Testis (tissue), 3 donors: ENCODE results near the gene TBX2. TPM values are rescaled to one million over a fixed set of nuclear protein-coding genes. Genes with fewer than 3 reads are reported as not detected.

Source experiments
- DNase-seq: peaks from one replicate; pipeline ENCODE4 v3.0.0-alpha.2; 2019
- H3K27ac ChIP-seq, 2 donors: fragments of 200-600 bp; sonication (generic); one replicate each; pipeline ENCODE4 v1.5.1; 2019
- H3K27me3 ChIP-seq: fragments of 200-600 bp; sonication (generic); one replicate; pipeline ENCODE4 v1.5.1; 2019
- H3K36me3 ChIP-seq: fragments of 200-600 bp; sonication (generic); one replicate; pipeline ENCODE4 v1.5.1; 2017; ENCODE audit warnings: low read depth; ENCODE audit errors: missing control alignments
- H3K4me1 ChIP-seq: fragments of 200-600 bp; sonication (generic); one replicate; pipeline ENCODE4 v1.5.1; 2019
- H3K4me3 ChIP-seq, 2 donors: fragments of 200-600 bp; sonication (generic); one replicate each; pipeline ENCODE4 v1.5.1; 2017 to 2019
- H3K9me3 ChIP-seq: fragments of 200-600 bp; sonication (generic); one replicate; pipeline ENCODE4 v1.5.1; 2017
- POLR2A ChIP-seq: fragments of 450-650 bp; IDR thresholded peaks from one replicate; pipeline ENCODE4 v1.6.1; 2017; ENCODE audit warnings: antibody characterized with exemption, mild to moderate bottlenecking, moderate library complexity
- WGBS, 2 donors: methylation state at CpG; one replicate each; pipeline ENCODE4 v1.1.5; 2018; 5-methylcytosine and 5-hydroxymethylcytosine counted together
- intact Hi-C: fragments of 100-400 bp; cut with DNase I; formaldehyde crosslinking; loops from one replicate; pipeline ENCODE4 v1.15.1; 2023; ENCODE audit warnings: low total_unique reads
- polyA plus RNA-seq: library from polyadenylated mRNA; stranded (reverse); fragments of 350-450 nt; fragmentation: Illumina TruSeq; extraction: RNeasy Lipid Tissue Mini Kit (QIAGEN cat#74804); gene quantifications from one replicate; pipeline ENCODE4 v1.2.3, GENCODE V29; 2014; ENCODE audit warnings: low read depth, low replicate concordance; ENCODE audit not compliant: insufficient read depth
- total RNA-seq, 2 donors: library from RNA; depleted of rRNA; stranded (reverse); fragments of >200 nt; gene quantifications; one replicate each; pipeline ENCODE4 v1.2.3, GENCODE V29; 2016
- TF ChIP-seq, protein P1 (sequence below), 3 experiments: fragments of 450-650 bp in 2 of 3; fragments of 200-600 bp in 1 of 3; sonication (generic) in 1 of 3; IDR thresholded peaks; one replicate each; pipeline ENCODE4 v1.5.1; 2016 to 2019; ENCODE audit warnings: antibody characterized with exemption in 3 of 3, mild to moderate bottlenecking in 2 of 3, moderate library complexity in 1 of 3

Gene TBX2
- total and polyA plus RNA-seq, 3 donors from 2014 or later, result 14.8 to 29.6 (median 20.1) TPM

GRCh38 chr17:61422869-61423268, 23.2 kb downstream of the TBX2 start:
- Histone ChIP-seq H3K27me3 (no peaks in the 10 kb centered on the region), H3K9me3 (no peaks in the 10 kb centered on the region), H3K27ac (no peak overlapping the region), H3K4me1 (no peaks in the 10 kb centered on the region), H3K36me3 (no peaks in the 10 kb centered on the region), H3K4me3 (no peak overlapping the region)
- TF ChIP-seq POLR2A, result no peak
- TF ChIP-seq, protein P1, sequence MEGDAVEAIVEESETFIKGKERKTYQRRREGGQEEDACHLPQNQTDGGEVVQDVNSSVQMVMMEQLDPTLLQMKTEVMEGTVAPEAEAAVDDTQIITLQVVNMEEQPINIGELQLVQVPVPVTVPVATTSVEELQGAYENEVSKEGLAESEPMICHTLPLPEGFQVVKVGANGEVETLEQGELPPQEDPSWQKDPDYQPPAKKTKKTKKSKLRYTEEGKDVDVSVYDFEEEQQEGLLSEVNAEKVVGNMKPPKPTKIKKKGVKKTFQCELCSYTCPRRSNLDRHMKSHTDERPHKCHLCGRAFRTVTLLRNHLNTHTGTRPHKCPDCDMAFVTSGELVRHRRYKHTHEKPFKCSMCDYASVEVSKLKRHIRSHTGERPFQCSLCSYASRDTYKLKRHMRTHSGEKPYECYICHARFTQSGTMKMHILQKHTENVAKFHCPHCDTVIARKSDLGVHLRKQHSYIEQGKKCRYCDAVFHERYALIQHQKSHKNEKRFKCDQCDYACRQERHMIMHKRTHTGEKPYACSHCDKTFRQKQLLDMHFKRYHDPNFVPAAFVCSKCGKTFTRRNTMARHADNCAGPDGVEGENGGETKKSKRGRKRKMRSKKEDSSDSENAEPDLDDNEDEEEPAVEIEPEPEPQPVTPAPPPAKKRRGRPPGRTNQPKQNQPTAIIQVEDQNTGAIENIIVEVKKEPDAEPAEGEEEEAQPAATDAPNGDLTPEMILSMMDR (IDR thresholded peaks at IDR 0.05), result no peak
- intact Hi-C loops, result no loop called here
- DNase-seq, result no peak
- 35 to 40% methylated on average over 2 of the region's 2 CpGs for WGBS, 2 donors

GRCh38 chr17:61423967-61424649, 24.5 kb downstream of the TBX2 start:
- H3K27ac ChIP-seq, result no peak overlapping the region
- WGBS, 2 donors, result 84 to 88% methylated on average over 10 of the region's 10 CpGs
- no peaks in the 10 kb centered on the region for H3K27me3 ChIP-seq
- intact Hi-C loops, result no loop called here
- no peak for DNase-seq
- no peaks in the 10 kb centered on the region for H3K4me1 ChIP-seq
- TF ChIP-seq POLR2A, result no peak
- TF ChIP-seq, protein P1 (IDR thresholded peaks at IDR 0.05), result no peak
- H3K36me3 ChIP-seq, result no peaks in the 10 kb centered on the region
- H3K4me3 ChIP-seq, result no peak overlapping the region
- no peaks in the 10 kb centered on the region for H3K9me3 ChIP-seq

DNA sequence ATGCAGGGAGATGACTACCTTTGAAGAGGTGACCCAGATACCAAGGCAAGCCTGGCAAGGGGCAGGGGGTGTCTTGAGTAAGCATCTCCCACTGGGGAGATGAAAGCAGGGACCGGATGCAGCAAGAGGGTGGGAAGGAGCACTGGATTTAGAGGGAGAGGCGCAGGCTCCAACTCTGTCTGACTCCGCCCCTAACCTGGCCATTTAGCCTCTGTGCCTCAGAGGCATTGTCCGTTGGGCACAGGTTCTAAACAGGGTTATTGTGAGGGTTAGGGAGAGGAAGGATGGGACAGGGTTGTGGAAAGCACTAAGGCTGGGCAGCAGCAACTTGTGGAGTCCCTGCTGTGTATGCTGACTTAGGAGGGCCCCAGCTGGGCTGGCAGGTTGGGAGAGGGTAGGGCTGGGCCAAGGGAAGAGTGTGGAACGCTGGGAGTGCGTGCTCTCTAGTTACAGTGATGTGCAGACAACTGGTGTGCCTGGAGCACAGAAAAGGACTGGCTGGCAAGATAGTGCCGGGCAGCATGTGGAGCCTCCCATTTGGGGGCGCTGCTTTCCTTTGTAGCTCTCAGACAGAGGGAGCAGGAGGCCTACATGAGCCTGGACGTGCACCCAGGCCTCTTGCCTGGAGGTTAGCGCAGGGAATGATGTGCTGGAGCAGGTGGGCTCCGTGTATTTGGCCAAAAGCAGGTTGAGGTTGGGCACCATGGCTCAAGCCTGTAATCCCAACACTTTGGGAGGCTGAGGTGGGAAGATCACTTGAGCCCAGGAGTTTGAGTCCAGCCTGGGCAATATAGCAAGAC, 26.2 kb downstream of the TBX2 start:
- intact Hi-C loops, result no loop called here
- Histone ChIP-seq H3K9me3 (no peaks in the 10 kb centered on the region), H3K27me3 (no peaks in the 10 kb centered on the region), H3K27ac (no peak overlapping the region), H3K4me3 (no peak overlapping the region), H3K4me1 (no peaks in the 10 kb centered on the region), H3K36me3 (no peaks in the 10 kb centered on the region)
- no peak for DNase-seq
- TF ChIP-seq, protein P1 (IDR thresholded peaks at IDR 0.05), result no peak
- no peak for TF ChIP-seq POLR2A
- WGBS, 2 donors, result 53 to 59% methylated on average over 11 of the region's 11 CpGs

GRCh38 chr17:61426482-61427304, 27.1 kb downstream of the TBX2 start:
- TF ChIP-seq, protein P1 (IDR thresholded peaks at IDR 0.05), result no peak
- TF ChIP-seq POLR2A, result no peak
- whole genome bisulfite sequencing, 2 donors, result 88 to 89% methylated on average over 10 of the region's 10 CpGs

More at GRCh38 chr17:61426482-61427304, 27.1 kb downstream of the TBX2 start:
- intact Hi-C loops, result no loop called here
- Histone ChIP-seq H3K4me1 (no peaks in the 10 kb centered on the region), H3K4me3 (no peak overlapping the region), H3K36me3 (no peaks in the 10 kb centered on the region), H3K9me3 (no peaks in the 10 kb centered on the region), H3K27me3 (no peaks in the 10 kb centered on the region), H3K27ac (no peak overlapping the region)
- no peak for DNase-seq
